GM18502 (cell line): Measurements from ENCODE around the gene TMEM154.

Experiments
- ATAC-seq: cut with Tn5 transposase; IDR thresholded peaks from one replicate; pipeline ENCODE4 v1.9.1; 2021; ENCODE audit warnings: mild to moderate bottlenecking; ENCODE audit not compliant: unreplicated experiment, poor library complexity

Gene TMEM154

GRCh38 chr4:152573861-152574260, 105.9 kb downstream of the TMEM154 start:
- ATAC-seq = no peak

GRCh38 chr4:152572417-152573086, 107.2 kb downstream of the TMEM154 start:
- ATAC-seq = peak; percentile 75

GRCh38 chr4:152571770-152572169, 108.0 kb downstream of the TMEM154 start:
- ATAC-seq = no peak

DNA sequence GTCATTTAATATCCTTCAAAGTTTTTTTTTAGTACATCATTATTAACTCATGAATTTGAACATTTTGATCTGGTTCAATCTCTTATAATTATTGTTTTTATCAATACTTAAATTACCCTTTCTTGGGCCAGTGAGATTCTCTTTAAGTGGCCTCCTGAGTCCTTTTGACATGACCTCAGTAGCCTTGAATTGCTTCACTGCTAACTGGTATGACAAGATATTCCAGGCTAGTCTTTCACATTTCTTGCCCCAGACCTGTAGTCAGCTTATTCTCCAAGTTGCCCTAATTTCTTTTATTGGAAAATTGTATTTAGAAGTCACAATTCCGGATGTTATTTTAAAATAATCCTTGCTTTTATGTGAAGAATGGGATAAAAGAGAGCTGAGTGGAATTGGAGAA, 108.5 kb downstream of the TMEM154 start:
- ATAC-seq = no peak
